Fibroblast of lung (primary cell): ENCODE results near the gene PRKCD. TPM values are rescaled to one million over a fixed set of nuclear protein-coding genes. Genes with fewer than 3 reads are reported as not detected.

Source experiments
- DNase-seq, 2 donors: peaks; one replicate each; pipeline versions ENCODE4 v3.0.0 to v3.0.0-alpha.2; 2010; ENCODE audit warnings: low read depth in 2 of 2
- H2AFZ ChIP-seq: 2 replicates; pipeline ENCODE4 v1.5.1; 2012; ENCODE audit warnings: low read length, control low read depth, inconsistent platforms
- H3K27ac ChIP-seq: 2 replicates; pipeline ENCODE4 v1.5.1; 2011; ENCODE audit warnings: low read length, control low read depth; ENCODE audit not compliant: insufficient read depth
- H3K27me3 ChIP-seq: 2 replicates; pipeline ENCODE4 v1.5.1; 2011; ENCODE audit warnings: mild to moderate bottlenecking, low read length; ENCODE audit not compliant: control insufficient read depth, insufficient read depth
- H3K36me3 ChIP-seq: 2 replicates; pipeline ENCODE4 v1.5.1; 2011; ENCODE audit warnings: low read length; ENCODE audit not compliant: control insufficient read depth, insufficient read depth
- H3K4me1 ChIP-seq: 2 replicates; pipeline ENCODE4 v1.5.1; 2011; ENCODE audit warnings: low read length; ENCODE audit not compliant: control insufficient read depth, insufficient read depth; ENCODE audit errors: extremely low read depth
- H3K4me2 ChIP-seq: 2 replicates; pipeline ENCODE4 v1.5.1; 2011; ENCODE audit warnings: low read length, control low read depth; ENCODE audit not compliant: insufficient read depth; ENCODE audit errors: extremely low read depth
- H3K4me3 ChIP-seq, 4 experiments: fragments of 200-600 bp in 1 of 4; sonication (generic) in 1 of 4; replicated peaks in 1 of 4; 2 replicates each; pipeline ENCODE4 v1.5.1; 2011 to 2016; ENCODE audit warnings: low read length in 4 of 4, low read depth in 3 of 4, mild to moderate bottlenecking in 3 of 4, control low read depth in 2 of 4, inconsistent platforms in 1 of 4, mixed read lengths in 1 of 4; ENCODE audit not compliant: insufficient read depth in 1 of 4; ENCODE audit errors: control extremely low read depth in 1 of 4
- H3K79me2 ChIP-seq: 2 replicates; pipeline ENCODE4 v1.5.1; 2012; ENCODE audit warnings: mild to moderate bottlenecking, low read length, inconsistent platforms; ENCODE audit not compliant: control insufficient read depth, insufficient read depth
- H3K9ac ChIP-seq: 2 replicates; pipeline ENCODE4 v1.5.1; 2011; ENCODE audit warnings: mild to moderate bottlenecking, low read length, control low read depth; ENCODE audit not compliant: insufficient read depth
- H3K9me3 ChIP-seq: 2 replicates; pipeline ENCODE4 v1.5.1; 2012; ENCODE audit warnings: low read depth, low read length; ENCODE audit not compliant: control insufficient read depth, insufficient read depth
- H4K20me1 ChIP-seq: 2 replicates; pipeline ENCODE4 v1.5.1; 2011; ENCODE audit warnings: low read length; ENCODE audit not compliant: control insufficient read depth, insufficient read depth; ENCODE audit errors: extremely low read depth
- EZH2 ChIP-seq: IDR thresholded peaks from 2 replicates; pipeline ENCODE4 v1.5.1; 2012; ENCODE audit warnings: low read length, control low read depth, mild to moderate bottlenecking; ENCODE audit errors: missing control alignments
- polyA plus RNA-seq, 2 donors: library from polyadenylated mRNA; depleted of rRNA in 1 of 2; stranded (reverse) in 1 of 2; unstranded in 1 of 2; fragments of >200 nt; gene quantifications; 2 replicates each; pipeline ENCODE4 v1.2.1, GENCODE V29; 2011 to 2012; ENCODE audit warnings: missing spikeins in 1 of 2
- total RNA-seq: library from RNA; depleted of rRNA; stranded (reverse); fragments of >200 nt; gene quantifications from 2 replicates; pipeline ENCODE4 v1.2.1, GENCODE V29; 2014
- TF ChIP-seq, protein P1 (sequence below), 2 donors: IDR thresholded peaks in 1 of 2; conservative IDR thresholded peaks in 1 of 2; 1 replicate in 1 of 2; 2 replicates in 1 of 2; pipeline ENCODE4 v1.5.1; 2011 to 2012; ENCODE audit warnings: low read length in 2 of 2, control low read depth in 1 of 2, inconsistent platforms in 1 of 2, low read depth in 1 of 2, mild to moderate bottlenecking in 1 of 2

The PRKCD gene
- total and polyA plus RNA-seq, 2 donors (not counting 1 experiment from before 2014, with no cell fraction given): 3.8 to 21.2 TPM

DNA sequence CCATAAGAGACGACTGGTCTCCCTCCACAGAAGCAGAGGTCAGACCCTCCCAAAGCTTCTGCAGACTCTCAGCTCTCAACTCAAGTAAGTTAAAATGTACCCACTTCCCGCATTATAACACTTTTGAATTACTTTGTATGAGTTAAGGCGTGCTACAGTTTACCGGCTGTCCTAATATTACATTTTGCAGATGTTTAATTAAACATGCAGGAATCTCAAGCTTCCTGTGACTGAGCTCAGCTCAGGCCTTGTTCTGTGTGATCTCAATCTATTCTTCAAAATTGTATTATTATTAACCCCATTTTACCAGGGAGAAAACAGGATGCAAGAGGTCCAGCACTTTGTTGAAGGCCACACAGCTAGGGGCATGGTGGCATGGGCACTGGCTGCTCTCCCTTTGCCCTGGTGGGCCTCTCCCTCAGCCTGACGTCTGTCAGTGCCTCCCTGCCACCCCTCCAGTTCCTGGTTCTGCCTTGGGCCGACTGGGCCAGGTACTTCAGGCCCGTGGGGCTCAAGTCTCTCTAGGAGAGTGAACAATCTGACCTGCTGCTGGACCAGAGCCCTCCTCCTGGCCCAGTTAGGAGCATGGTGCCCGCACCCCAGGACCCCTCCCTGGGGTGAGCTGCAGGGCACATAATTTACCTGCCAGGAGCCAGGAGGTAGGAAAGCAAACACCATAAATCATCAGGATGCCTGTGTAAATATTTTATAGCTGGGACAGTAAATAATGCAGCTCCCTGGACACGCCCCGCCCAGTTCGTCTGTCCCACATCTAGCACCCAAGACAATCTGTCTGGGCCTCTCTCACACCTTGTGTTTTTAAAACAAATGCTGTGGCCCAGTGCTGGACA is 15.9 kb upstream of the PRKCD start:
- H3K4me2 ChIP-seq: no peak overlapping the region
- H3K27me3 ChIP-seq: no peaks in the 10 kb centered on the region
- H3K9me3 ChIP-seq: no peaks in the 10 kb centered on the region
- no peak overlapping the region for H3K27ac ChIP-seq
- TF ChIP-seq, protein P1, sequence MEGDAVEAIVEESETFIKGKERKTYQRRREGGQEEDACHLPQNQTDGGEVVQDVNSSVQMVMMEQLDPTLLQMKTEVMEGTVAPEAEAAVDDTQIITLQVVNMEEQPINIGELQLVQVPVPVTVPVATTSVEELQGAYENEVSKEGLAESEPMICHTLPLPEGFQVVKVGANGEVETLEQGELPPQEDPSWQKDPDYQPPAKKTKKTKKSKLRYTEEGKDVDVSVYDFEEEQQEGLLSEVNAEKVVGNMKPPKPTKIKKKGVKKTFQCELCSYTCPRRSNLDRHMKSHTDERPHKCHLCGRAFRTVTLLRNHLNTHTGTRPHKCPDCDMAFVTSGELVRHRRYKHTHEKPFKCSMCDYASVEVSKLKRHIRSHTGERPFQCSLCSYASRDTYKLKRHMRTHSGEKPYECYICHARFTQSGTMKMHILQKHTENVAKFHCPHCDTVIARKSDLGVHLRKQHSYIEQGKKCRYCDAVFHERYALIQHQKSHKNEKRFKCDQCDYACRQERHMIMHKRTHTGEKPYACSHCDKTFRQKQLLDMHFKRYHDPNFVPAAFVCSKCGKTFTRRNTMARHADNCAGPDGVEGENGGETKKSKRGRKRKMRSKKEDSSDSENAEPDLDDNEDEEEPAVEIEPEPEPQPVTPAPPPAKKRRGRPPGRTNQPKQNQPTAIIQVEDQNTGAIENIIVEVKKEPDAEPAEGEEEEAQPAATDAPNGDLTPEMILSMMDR (conservative IDR thresholded peaks at IDR 0.05 in 1 of 2, IDR thresholded peaks at IDR 0.05 in 1 of 2; ENCODE audit: low read depth in 1 of 2, low read length in 2 of 2): no peak
- no peak for TF ChIP-seq EZH2
- DNase-seq: no peak
- no peaks in the 10 kb centered on the region for H3K36me3 ChIP-seq
- no peak overlapping the region for H2AFZ ChIP-seq
- H3K4me1 ChIP-seq: peaks cover 9% of the 10 kb centered on the region
- H4K20me1 ChIP-seq: no peaks in the 10 kb centered on the region
- H3K4me3 ChIP-seq: no peak overlapping the region
- H3K79me2 ChIP-seq: no peaks in the 10 kb centered on the region
- no peak overlapping the region for H3K9ac ChIP-seq

DNA sequence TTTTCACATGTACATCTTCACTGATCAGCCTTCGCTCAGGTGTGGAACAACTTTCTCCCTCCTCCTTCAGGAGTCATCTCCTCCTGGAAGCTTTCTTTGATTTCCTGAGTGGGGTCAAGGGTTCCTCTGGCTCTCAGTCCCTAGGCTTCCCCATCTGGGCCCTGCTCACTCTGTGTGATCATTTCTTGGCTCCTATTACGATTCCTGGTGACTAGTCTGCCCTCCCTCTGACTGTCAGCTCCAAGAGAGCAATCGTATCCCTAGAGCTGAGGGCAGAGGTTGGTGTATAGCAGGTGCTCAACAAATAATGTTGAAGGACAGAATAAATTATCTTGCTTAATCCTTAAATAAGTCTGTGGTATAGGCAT is 15.3 kb upstream of the PRKCD start:
- no peaks in the 10 kb centered on the region for H3K79me2 ChIP-seq
- no peaks in the 10 kb centered on the region for H3K9me3 ChIP-seq
- no peak overlapping the region for H3K27ac ChIP-seq
- no peak overlapping the region for H3K4me3 ChIP-seq
- no peak for TF ChIP-seq EZH2
- TF ChIP-seq, protein P1 (conservative IDR thresholded peaks at IDR 0.05 in 1 of 2, IDR thresholded peaks at IDR 0.05 in 1 of 2; ENCODE audit: low read depth in 1 of 2, low read length in 2 of 2): no peak
- no peak overlapping the region for H3K4me2 ChIP-seq
- H2AFZ ChIP-seq: no peak overlapping the region
- no peaks in the 10 kb centered on the region for H3K27me3 ChIP-seq
- H3K4me1 ChIP-seq: peaks cover 13% of the 10 kb centered on the region
- H4K20me1 ChIP-seq: no peaks in the 10 kb centered on the region
- H3K36me3 ChIP-seq: no peaks in the 10 kb centered on the region
- no peak for DNase-seq
- no peak overlapping the region for H3K9ac ChIP-seq

DNA sequence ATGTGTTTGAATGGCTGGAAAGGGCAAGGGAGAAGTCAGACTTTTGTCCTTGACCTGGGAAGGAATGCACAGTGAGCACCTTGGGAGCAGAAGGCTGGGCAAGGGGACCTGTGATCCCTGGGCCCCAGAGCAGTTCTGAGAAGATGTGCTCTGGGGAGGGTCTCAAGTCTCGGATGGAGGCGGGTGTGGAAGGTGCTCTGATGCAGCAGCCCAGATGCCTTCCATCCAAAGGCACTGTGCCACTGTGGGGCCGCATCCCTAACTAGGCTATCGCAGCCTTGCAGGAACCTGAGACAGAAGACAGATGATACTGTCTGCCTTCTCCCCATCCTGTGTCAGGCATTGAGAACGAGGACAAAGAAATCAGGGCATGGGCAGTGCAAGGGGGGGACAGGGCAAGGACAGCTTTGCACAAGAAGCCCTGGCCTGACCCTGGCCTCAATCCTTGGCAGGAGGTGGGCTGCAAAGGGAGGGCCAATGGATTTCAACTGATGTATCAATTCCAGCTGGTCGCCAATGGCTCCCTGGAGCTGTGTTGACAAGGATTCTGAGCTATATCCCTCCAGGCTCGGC is 14.6 kb upstream of the PRKCD start:
- H4K20me1 ChIP-seq: no peaks in the 10 kb centered on the region
- no peak overlapping the region for H3K27ac ChIP-seq
- H3K4me1 ChIP-seq: peaks cover 8% of the 10 kb centered on the region
- no peaks in the 10 kb centered on the region for H3K79me2 ChIP-seq
- H3K4me2 ChIP-seq: no peak overlapping the region
- H3K36me3 ChIP-seq: no peaks in the 10 kb centered on the region
- H2AFZ ChIP-seq: no peak overlapping the region
- no peaks in the 10 kb centered on the region for H3K9me3 ChIP-seq
- H3K4me3 ChIP-seq: no peak overlapping the region
- no peak overlapping the region for H3K9ac ChIP-seq
- no peak for TF ChIP-seq EZH2
- TF ChIP-seq, protein P1 (conservative IDR thresholded peaks at IDR 0.05 in 1 of 2, IDR thresholded peaks at IDR 0.05 in 1 of 2; ENCODE audit: low read depth in 1 of 2, low read length in 2 of 2): no peak
- no peaks in the 10 kb centered on the region for H3K27me3 ChIP-seq
- DNase-seq: no peak
